Skeletal muscle tissue (tissue), 4 donors: ENCODE measurements around the gene DNAJB7. TPM values are rescaled to one million over a fixed set of nuclear protein-coding genes. Genes with fewer than 3 reads are reported as not detected.
A peak's percentile ranks its signal among the peaks of the same experiment; 100 is the strongest.
"Not testable (repeated sequence)": the region's sequence is repeated elsewhere in the genome, so short reads cannot be mapped to it uniquely, and the experiment has no call there.

Experiments used
- H3K27ac ChIP-seq: one replicate; pipeline ENCODE4 v1.7.0; 2013; ENCODE audit warnings: mild to moderate bottlenecking, low read depth, low read length, inconsistent platforms
- H3K27me3 ChIP-seq, 3 donors: one replicate each; pipeline ENCODE4 v1.7.0; 2013; ENCODE audit warnings: low read length in 3 of 3; ENCODE audit not compliant: control insufficient read depth in 3 of 3, insufficient read depth in 3 of 3
- H3K36me3 ChIP-seq, 3 donors: one replicate each; pipeline ENCODE4 v1.7.0; 2013; ENCODE audit warnings: low read length in 3 of 3; ENCODE audit not compliant: control insufficient read depth in 3 of 3, insufficient read depth in 3 of 3
- H3K4me1 ChIP-seq, 3 donors: one replicate each; pipeline ENCODE4 v1.7.0; 2013; ENCODE audit warnings: low read length in 3 of 3, mild to moderate bottlenecking in 3 of 3; ENCODE audit not compliant: control insufficient read depth in 3 of 3, insufficient read depth in 3 of 3
- H3K4me3 ChIP-seq, 3 donors: one replicate each; pipeline ENCODE4 v1.7.0; 2013; ENCODE audit warnings: low read length in 3 of 3
- H3K9ac ChIP-seq, 3 donors: one replicate each; pipeline ENCODE4 v1.7.0; 2013; ENCODE audit warnings: low read length in 3 of 3, mild to moderate bottlenecking in 3 of 3, moderate library complexity in 2 of 3, low read depth in 1 of 3
- H3K9me3 ChIP-seq, 3 donors: one replicate each; pipeline ENCODE4 v1.7.0; 2013; ENCODE audit warnings: low read length in 3 of 3; ENCODE audit not compliant: control insufficient read depth in 3 of 3
- total RNA-seq: library from RNA; depleted of rRNA; stranded (reverse); fragments of >200 nt; gene quantifications from one replicate; pipeline ENCODE4 v1.2.3, GENCODE V29; 2014
- donor health status: Osteomylitis.

DNAJB7 gene
- total RNA-seq, 1 donor from 2014 or later, result not detected

DNA sequence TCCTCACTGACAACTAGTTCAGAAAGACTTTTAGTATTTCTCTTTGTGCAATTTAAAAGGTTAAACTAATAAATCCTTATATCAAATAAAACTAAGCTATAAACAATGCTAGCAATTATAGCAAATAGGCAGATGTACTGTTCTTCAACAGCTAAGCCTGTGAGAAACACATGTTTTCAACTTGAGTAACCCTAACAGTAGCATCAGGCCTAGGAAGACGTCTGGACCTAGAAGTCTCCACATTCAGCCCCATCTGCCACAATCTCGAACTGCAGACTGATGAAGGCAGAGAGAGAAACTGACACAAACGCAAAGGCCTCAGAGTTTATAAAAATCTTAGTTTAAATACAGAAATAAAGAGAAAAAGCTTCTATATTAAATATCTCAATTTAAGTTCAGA, 8.0 kb downstream of the DNAJB7 start:
- no peak overlapping the region for H3K27ac ChIP-seq
- H3K4me1 ChIP-seq, result peaks cover 37 to 53% (median 47%) of the 10 kb centered on the region in 3 donors
- peak overlapping the region in 1 of 3 donors; percentile 49 for H3K4me3 ChIP-seq

DNA sequence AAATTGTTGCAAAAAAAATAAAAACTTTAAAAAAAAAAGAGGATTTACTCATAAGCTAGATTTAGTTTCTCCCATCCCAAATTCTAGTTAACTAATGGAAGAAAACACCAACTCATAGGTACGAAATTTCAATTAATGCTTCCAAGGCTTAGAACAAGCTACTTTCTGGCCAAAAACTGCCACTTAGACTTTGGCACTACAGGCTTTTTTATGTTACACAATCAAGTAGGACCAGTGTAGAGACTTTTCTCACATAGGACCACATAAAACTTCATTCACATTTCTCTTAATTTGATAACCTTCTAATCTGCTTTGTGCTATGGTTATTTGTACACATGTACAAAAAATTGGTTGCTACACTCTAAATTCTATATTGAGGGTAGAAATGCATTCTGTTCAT, 8.6 kb downstream of the DNAJB7 start:
- peak overlapping the region in 2 of 3 donors; percentile 20 to 27 for H3K9ac ChIP-seq
- H3K4me3 ChIP-seq, result no peak overlapping the region
- H3K27me3 ChIP-seq, result no peaks in the 10 kb centered on the region
- no peak overlapping the region for H3K27ac ChIP-seq
- H3K4me1 ChIP-seq, result peaks cover 36 to 53% (median 47%) of the 10 kb centered on the region in 3 donors
- H3K9me3 ChIP-seq, result no peaks in the 10 kb centered on the region
- H3K36me3 ChIP-seq, result peaks cover 5 to 14% (median 10%) of the 10 kb centered on the region in 3 donors

More for the DNA sequence above, 8.0 kb downstream of the DNAJB7 start:
- H3K27me3 ChIP-seq, result no peaks in the 10 kb centered on the region
- no peaks in the 10 kb centered on the region for H3K9me3 ChIP-seq
- peak overlapping the region in 2 of 3 donors; percentile 23 to 51 for H3K9ac ChIP-seq
- H3K36me3 ChIP-seq, result peaks cover 3 to 8% (median 6%) of the 10 kb centered on the region in 3 donors

DNA sequence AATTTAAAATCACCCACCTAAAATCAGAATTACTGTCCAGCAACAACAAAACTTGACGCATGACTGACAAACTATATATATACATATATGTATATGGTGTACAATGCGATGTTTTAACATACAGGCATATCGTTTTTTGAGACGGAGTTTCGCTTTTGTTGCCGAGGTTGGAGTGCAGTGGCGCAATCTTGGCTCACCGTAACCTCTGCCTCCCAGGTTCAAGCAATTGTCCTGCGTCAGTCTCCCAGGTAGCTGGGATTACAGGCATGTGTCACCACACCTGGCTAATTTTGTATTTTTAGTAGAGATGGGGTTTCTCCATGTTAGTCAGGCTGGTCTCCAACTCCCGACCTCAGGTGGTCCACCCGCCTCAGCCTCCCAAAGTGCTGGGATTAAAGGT, 16.1 kb downstream of the DNAJB7 start:
- not testable (repeated sequence) for H3K9ac ChIP-seq, H3K9me3 ChIP-seq, H3K27ac ChIP-seq, H3K27me3 ChIP-seq, H3K4me1 ChIP-seq, H3K4me3 ChIP-seq
- H3K36me3 ChIP-seq, result peaks cover 19 to 55% (median 29%) of the 10 kb centered on the region in 3 donors

DNA sequence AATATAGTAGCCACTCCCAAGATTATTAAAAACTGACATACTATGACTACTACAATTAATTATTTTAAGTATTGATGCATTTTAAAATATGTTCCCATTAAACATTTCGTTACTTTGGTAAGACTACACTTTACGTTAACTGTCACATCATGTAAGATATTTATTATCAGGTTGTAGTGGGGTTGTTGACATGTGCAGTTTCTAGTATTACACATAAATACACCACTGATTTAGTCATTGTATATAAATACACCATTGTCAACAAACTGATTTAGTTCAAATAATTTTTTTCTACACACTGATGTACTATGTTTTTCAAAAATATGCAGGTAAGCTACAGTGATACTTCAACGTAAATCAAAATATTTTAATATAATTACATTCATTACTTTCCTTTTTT, 17.0 kb downstream of the DNAJB7 start:
- Histone ChIP-seq H3K27ac (no peak overlapping the region), H3K36me3 (peaks cover 20 to 58% (median 30%) of the 10 kb centered on the region in 3 donors), H3K4me3 (no peak overlapping the region), H3K9me3 (no peaks in the 10 kb centered on the region), H3K9ac (no peak overlapping the region), H3K4me1 (peaks cover 0 to under 1% (median 0%) of the 10 kb centered on the region in 3 donors), H3K27me3 (no peaks in the 10 kb centered on the region)

DNA sequence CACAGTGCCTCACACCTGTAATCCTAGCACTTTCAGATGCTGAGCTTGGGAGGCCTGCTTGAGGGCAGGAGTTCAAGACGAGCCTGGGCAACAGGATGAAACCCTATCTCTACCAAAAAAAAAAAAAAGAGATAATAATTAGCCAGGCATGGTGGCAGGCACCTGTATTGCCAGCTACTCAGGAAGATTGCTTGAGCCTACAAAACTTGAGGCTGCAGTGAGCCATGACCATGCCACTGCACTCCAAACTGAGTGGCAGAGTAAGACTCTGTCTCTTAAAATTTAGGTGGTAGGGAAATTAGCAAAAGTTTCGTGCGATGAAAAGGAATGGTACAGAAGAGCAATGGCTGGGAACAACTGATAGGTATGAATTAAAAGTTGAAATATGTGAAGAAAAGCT, 23.4 kb downstream of the DNAJB7 start:
- H3K9ac ChIP-seq, result no peak overlapping the region
- no peak overlapping the region for H3K27ac ChIP-seq
- H3K27me3 ChIP-seq, result no peaks in the 10 kb centered on the region
- H3K36me3 ChIP-seq, result peaks cover 7 to 59% (median 41%) of the 10 kb centered on the region in 3 donors
- no peak overlapping the region for H3K4me3 ChIP-seq
- H3K9me3 ChIP-seq, result no peaks in the 10 kb centered on the region
- H3K4me1 ChIP-seq, result peaks cover 0 to 4% (median 4%) of the 10 kb centered on the region in 3 donors

DNA sequence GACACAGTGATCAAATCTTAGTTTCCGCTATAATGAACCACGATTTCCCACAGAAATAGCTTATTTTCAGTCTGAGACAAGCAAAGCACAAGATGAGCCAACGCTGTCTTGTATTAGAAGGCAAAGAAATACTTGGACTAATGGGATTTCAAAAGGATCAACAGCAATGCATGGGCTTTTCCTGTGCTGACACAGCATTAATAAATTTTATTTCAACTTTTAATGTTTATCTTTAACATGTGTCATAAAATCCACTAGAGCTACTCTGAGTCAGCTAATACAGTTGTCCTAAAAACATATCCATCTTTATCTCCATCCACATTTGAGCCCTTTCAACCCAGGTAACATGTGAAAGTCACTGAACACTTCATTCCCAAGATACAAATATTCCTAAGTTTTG, 27.3 kb downstream of the DNAJB7 start:
- Histone ChIP-seq H3K4me3 (no peak overlapping the region), H3K27ac (no peak overlapping the region), H3K36me3 (peaks cover 13 to 69% (median 55%) of the 10 kb centered on the region in 3 donors), H3K9me3 (no peaks in the 10 kb centered on the region), H3K27me3 (no peaks in the 10 kb centered on the region), H3K4me1 (peaks cover 0 to 7% (median 4%) of the 10 kb centered on the region in 3 donors), H3K9ac (no peak overlapping the region)

DNA sequence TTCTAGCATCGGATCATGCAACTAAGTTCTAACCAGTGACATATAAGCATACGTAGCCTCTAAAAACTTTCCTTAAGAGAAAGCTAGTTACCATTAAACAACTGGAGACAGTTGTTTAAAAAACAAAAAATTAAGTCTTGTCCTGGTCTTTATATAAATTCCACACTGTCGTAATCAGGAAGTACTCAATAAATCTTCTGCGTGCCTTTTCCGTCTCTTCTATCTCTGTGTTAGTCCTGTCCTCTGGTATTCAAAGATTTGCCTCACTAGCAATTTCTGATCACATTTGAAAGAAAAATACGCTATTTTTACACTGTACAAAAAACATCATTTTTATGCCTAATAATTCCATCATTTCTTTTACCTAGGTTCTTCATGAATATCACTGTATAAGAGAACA, 32.8 kb downstream of the DNAJB7 start:
- H3K4me3 ChIP-seq, result no peak overlapping the region
- H3K27me3 ChIP-seq, result no peaks in the 10 kb centered on the region
- H3K4me1 ChIP-seq, result peaks cover 0 to 3% (median 0%) of the 10 kb centered on the region in 3 donors
- H3K9ac ChIP-seq, result no peak overlapping the region
- no peak overlapping the region for H3K27ac ChIP-seq
- H3K9me3 ChIP-seq, result no peaks in the 10 kb centered on the region
- H3K36me3 ChIP-seq, result peaks cover 16 to 57% (median 46%) of the 10 kb centered on the region in 3 donors

DNA sequence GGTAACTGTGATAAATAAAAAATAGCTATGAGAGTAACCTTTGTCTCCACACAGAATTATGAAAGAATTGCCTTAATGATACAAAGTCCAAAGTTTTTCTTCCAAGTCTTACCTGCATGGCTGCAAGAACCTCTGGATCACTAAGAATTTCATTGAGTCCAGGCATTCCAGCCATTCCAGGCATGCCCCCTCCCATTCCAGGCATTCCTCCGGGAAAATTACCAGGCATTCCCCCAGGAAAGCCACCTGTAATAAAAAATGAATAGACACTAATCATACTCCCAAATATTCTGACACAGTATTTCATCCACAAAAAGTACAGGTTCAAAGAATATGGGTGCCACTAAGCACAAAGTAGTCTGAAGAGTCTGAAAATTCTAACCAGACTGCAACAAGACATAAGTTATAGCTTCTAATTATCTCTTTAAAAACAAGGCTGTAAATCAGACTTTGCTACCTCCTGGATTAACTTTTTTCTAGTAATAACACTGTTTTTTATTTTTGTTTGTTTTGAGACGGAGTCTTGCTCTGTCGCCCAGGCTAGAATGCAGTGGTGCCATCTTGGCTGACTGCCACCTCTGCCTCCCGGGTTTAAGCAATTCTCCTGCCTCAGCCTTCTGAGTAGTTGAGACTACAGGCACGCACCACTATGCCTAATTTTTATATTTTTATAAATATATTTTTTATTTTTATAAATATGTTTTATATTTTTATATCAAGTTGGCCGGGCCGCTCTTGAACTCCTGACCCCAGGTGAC, 34.8 kb downstream of the DNAJB7 start:
- Histone ChIP-seq H3K9me3 (no peaks in the 10 kb centered on the region), H3K27me3 (no peaks in the 10 kb centered on the region), H3K9ac (no peak overlapping the region), H3K36me3 (peaks cover 14 to 53% (median 49%) of the 10 kb centered on the region in 3 donors), H3K4me1 (peaks cover 0 to 3% (median 0%) of the 10 kb centered on the region in 3 donors), H3K4me3 (no peak overlapping the region), H3K27ac (no peak overlapping the region)

DNA sequence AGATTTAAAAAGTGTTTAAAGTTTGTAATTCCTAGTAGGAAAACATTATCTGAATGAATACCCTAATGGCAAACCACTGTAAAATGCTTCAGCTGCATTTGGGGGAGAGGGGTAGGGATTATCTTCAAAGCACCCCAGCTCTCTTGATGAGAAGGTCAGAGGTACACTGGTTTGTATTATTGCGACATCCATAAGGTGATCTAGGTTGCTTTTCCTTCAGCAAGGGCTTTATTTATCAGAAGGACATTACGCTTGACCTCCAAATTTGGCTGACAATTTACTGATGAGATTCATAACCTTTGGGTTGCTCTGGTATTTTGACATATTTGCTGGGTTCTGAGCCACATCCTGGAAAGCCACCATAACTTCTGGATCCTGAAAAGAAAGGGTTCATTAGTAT, 35.6 kb downstream of the DNAJB7 start:
- H3K36me3 ChIP-seq, result peaks cover 12 to 45% (median 44%) of the 10 kb centered on the region in 3 donors
- H3K4me3 ChIP-seq, H3K4me1 ChIP-seq, H3K27ac ChIP-seq, H3K9ac ChIP-seq, H3K9me3 ChIP-seq, H3K27me3 ChIP-seq: not testable (repeated sequence)

DNA sequence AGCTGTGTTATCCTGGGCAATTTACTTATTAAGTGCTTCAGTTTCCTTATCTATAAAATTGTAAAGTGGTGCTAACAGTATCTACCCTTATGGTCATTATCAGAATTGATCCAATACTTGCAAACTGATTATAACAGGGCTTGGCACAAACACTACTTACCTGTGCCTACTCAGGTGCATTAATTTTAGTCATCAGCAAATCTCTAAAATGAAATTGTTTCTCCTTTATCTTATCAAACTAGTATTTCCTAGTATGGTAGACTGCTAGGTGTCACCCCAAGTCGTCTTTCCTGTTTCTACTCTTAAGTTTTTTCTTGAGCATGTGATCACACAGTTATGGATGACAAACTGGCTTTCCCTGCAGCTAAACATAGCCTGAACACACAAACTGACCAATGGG, 38.5 kb downstream of the DNAJB7 start:
- Histone ChIP-seq H3K9ac (no peak overlapping the region), H3K4me1 (peaks cover 9 to 16% (median 13%) of the 10 kb centered on the region in 3 donors), H3K27me3 (no peaks in the 10 kb centered on the region), H3K36me3 (peaks cover 3 to 20% (median 18%) of the 10 kb centered on the region in 3 donors), H3K9me3 (no peaks in the 10 kb centered on the region), H3K27ac (no peak overlapping the region), H3K4me3 (no peak overlapping the region)
